SK-N-SH (cell line): Measurements from ENCODE around the gene UCK1. TPM values are rescaled to one million over a fixed set of nuclear protein-coding genes. Genes with fewer than 3 reads are reported as not detected.

Source experiments
- CTCF ChIA-PET: fragments of 300-600, 350-600 bp; formaldehyde crosslinking; extraction: SDS; loops from one replicate; lab custom pipeline; 2021; lab: Yijun Ruan, JAX
- POLR2A ChIA-PET: fragments of 350-600 bp; sonication (Branson Sonifier 250); formaldehyde crosslinking; extraction: SDS; loops from one replicate; lab custom pipeline; 2020; ENCODE audit warnings: antibody characterized with exemption, inconsistent platforms; lab: Yijun Ruan, JAX
- DNase-seq: peaks from one replicate; pipeline ENCODE4 v3.0.0; 2012
- H2AFZ ChIP-seq: fragments of 200-600 bp; sonication (generic); 2 replicates; pipeline ENCODE4 v1.8.1; 2016; ENCODE audit warnings: antibody characterized with exemption, mild to moderate bottlenecking, low read depth
- H3F3A ChIP-seq: fragments of 200-600 bp; sonication (generic); replicated peaks from 2 replicates; pipeline ENCODE3; 2016; ENCODE audit warnings: antibody characterized with exemption, mild to moderate bottlenecking; ENCODE audit not compliant: insufficient read depth
- H3K27ac ChIP-seq, 2 experiments: fragments of 200-500 bp in 1 of 2; fragments of 200-600 bp in 1 of 2; sonication (Bioruptor generic) in 1 of 2; sonication (generic), shearing (Covaris generic) in 1 of 2; 2 replicates each; pipeline versions ENCODE4 v1.5.1 to v1.6.1; 2014 to 2016; ENCODE audit warnings: low read depth in 2 of 2, inconsistent platforms in 1 of 2, low read length in 1 of 2, mild to moderate bottlenecking in 1 of 2, mixed read lengths in 1 of 2
- H3K27me3 ChIP-seq: fragments of 200-600 bp; sonication (generic), shearing (Covaris generic); 2 replicates; pipeline ENCODE4 v1.6.1; 2016; ENCODE audit warnings: mixed run types; ENCODE audit not compliant: insufficient read depth
- H3K36me3 ChIP-seq, 2 experiments: fragments of 200-500 bp in 1 of 2; fragments of 200-600 bp in 1 of 2; sonication (Bioruptor generic) in 1 of 2; sonication (generic) in 1 of 2; replicated peaks in 1 of 2; 2 replicates each; pipeline versions ENCODE3 to v1.5.1; 2014 to 2016; ENCODE audit warnings: low read length in 1 of 2, mild to moderate bottlenecking in 1 of 2; ENCODE audit not compliant: insufficient read depth in 2 of 2, control insufficient read depth in 1 of 2
- H3K4me1 ChIP-seq, 2 experiments: fragments of 200-500 bp in 1 of 2; fragments of 200-600 bp in 1 of 2; sonication (Bioruptor generic) in 1 of 2; sonication (generic), shearing (Covaris generic) in 1 of 2; 2 replicates each; pipeline versions ENCODE4 v1.5.1 to v1.6.1; 2014 to 2016; ENCODE audit warnings: low read depth in 1 of 2, low read length in 1 of 2, mixed run types in 1 of 2; ENCODE audit not compliant: insufficient read depth in 2 of 2, control insufficient read depth in 1 of 2
- H3K4me2 ChIP-seq: fragments of 200-600 bp; sonication (generic), shearing (Covaris generic); 2 replicates; pipeline ENCODE4 v1.6.1; 2017; ENCODE audit warnings: mixed run types
- H3K4me3 ChIP-seq, 2 experiments: fragments of 200-500 bp in 1 of 2; fragments of 200-600 bp in 1 of 2; sonication (Bioruptor generic) in 1 of 2; sonication (generic), shearing (Covaris generic) in 1 of 2; 2 replicates each; pipeline versions ENCODE4 v1.5.1 to v1.8.1; 2014 to 2016; ENCODE audit warnings: low read depth in 2 of 2, inconsistent platforms in 1 of 2, low read length in 1 of 2, mild to moderate bottlenecking in 1 of 2, mixed read lengths in 1 of 2, moderate library complexity in 1 of 2
- H3K79me2 ChIP-seq: fragments of 200-600 bp; sonication (generic); 2 replicates; pipeline ENCODE4 v1.8.1; 2017; ENCODE audit warnings: mild to moderate bottlenecking; ENCODE audit not compliant: insufficient read depth
- H3K9ac ChIP-seq: fragments of 200-600 bp; sonication (generic); 2 replicates; pipeline ENCODE4 v1.6.1; 2017; ENCODE audit warnings: mixed run types
- H3K9me2 ChIP-seq: fragments of 200-600 bp; sonication (generic); 2 replicates; pipeline ENCODE4 v1.6.1; 2017; ENCODE audit warnings: mixed run types
- H3K9me3 ChIP-seq: fragments of 200-600 bp; sonication (generic); 2 replicates; pipeline ENCODE4 v1.6.1; 2017; ENCODE audit warnings: mixed run types, mild to moderate bottlenecking, moderate library complexity
- H4K20me1 ChIP-seq: fragments of 200-600 bp; sonication (generic); 2 replicates; pipeline ENCODE4 v1.6.1; 2017; ENCODE audit warnings: mild to moderate bottlenecking, mixed run types; ENCODE audit not compliant: insufficient read depth
- EZH2phosphoT487 ChIP-seq: fragments of 200-600 bp; sonication (generic); IDR thresholded peaks from 2 replicates; pipeline ENCODE4 v1.6.1; 2017; ENCODE audit warnings: low read depth, mixed run types, mild to moderate bottlenecking, antibody characterized with exemption, moderate library complexity, borderline replicate concordance
- FOXM1 ChIP-seq: IDR thresholded peaks from 2 replicates; pipeline ENCODE4 v1.4.0; 2012; ENCODE audit warnings: low read depth, mild to moderate bottlenecking
- GATA2 ChIP-seq: sonication (generic); formaldehyde crosslinking; IDR thresholded peaks from 2 replicates; pipeline ENCODE4 v1.5.0; 2020; ENCODE audit warnings: mild to moderate bottlenecking, missing genetic modification reagents
- JUND ChIP-seq: IDR thresholded peaks from 2 replicates; pipeline ENCODE4 v1.4.0; 2012
- RCOR1 ChIP-seq: fragments of 150-350 bp; IDR thresholded peaks from 2 replicates; pipeline ENCODE4 v1.6.1; 2017; ENCODE audit warnings: antibody characterized with exemption, low read length
- REST ChIP-seq: IDR thresholded peaks from 2 replicates; pipeline ENCODE4 v1.6.1; 2012; ENCODE audit warnings: mild to moderate bottlenecking, low read depth, low read length, moderate library complexity
- SIN3A ChIP-seq: IDR thresholded peaks from 2 replicates; pipeline ENCODE4 v1.6.1; 2012; ENCODE audit warnings: low read depth, mild to moderate bottlenecking, low read length, moderate library complexity, borderline replicate concordance
- WGBS: methylation state at CpG from one replicate; pipeline ENCODE4 v1.1.6; 2017; ENCODE audit warnings: low lambda C conversion rate; 5-methylcytosine and 5-hydroxymethylcytosine counted together
- polyA plus RNA-seq, 3 experiments: library from polyadenylated mRNA; depleted of rRNA; stranded (reverse); fragments of >200 nt; gene quantifications; 2 replicates each; pipeline ENCODE4 v1.2.3, GENCODE V29; 2012
- TF ChIP-seq, protein P1 (sequence below): IDR thresholded peaks from 2 replicates; pipeline ENCODE4; 2012
- TF ChIP-seq, protein P2 (sequence below): IDR thresholded peaks from 2 replicates; pipeline ENCODE4 v1.4.0; 2012; ENCODE audit warnings: low read depth, borderline replicate concordance
- TF ChIP-seq, protein P3 (sequence below): fragments of 150-350 bp; IDR thresholded peaks from 2 replicates; pipeline ENCODE4 v1.6.1; 2017; ENCODE audit warnings: antibody characterized with exemption, low read length, low read depth, borderline replicate concordance

The UCK1 gene
- polyA plus RNA-seq, 1 of the 3 experiments (the other 2 are of a cell fraction): 32.9 TPM

DNA sequence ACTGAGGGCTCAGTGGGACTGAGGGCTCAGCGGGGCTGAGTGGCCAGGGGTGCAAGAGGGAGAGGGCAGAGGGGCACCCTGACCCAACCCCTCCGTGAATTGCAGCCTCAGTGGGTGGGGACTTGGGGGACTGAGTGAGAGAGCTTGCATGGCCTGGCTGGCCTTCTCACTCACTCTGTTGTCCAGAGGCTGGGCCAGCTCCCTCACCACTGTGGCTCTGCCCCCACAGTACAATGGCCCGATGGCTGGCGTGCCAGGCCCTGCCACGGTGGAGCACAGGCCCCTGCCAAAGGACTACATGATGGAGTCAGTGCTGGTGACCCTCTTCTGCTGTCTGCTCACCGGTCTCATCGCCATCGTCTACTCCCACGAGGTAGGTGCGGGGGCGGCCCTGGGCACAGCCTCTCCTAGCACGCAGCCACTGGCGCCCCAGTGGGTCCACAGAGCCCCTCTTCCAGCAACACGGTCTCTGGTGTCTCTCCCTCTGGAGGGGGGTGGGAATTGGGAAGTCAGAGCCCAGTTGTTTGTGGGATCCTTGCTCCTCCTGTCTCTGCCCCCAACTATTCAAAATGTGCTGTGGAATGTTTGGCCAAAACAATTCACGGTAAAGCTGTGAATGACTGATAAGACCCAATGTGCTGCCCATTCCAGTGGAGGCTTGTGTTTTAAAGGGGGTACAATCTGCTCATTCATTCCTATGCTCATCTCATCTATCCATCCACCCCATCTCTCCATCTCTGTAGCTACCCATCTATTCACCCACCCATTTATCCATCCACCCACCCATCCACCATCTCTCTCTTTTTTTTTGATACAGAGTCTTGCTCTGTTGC is 25.0 kb upstream of the UCK1 start:
- WGBS: 81% methylated on average over 8 of the region's 15 CpGs
- H3K27me3 ChIP-seq: no peaks in the 10 kb centered on the region
- TF ChIP-seq FOXM1 (no peak), SIN3A (no peak), JUND (no peak), EZH2phosphoT487 (no peak), RCOR1 (no peak), REST (no peak), GATA2 (CRISPR knock-in tag) (no peak)
- TF ChIP-seq, protein P1, sequence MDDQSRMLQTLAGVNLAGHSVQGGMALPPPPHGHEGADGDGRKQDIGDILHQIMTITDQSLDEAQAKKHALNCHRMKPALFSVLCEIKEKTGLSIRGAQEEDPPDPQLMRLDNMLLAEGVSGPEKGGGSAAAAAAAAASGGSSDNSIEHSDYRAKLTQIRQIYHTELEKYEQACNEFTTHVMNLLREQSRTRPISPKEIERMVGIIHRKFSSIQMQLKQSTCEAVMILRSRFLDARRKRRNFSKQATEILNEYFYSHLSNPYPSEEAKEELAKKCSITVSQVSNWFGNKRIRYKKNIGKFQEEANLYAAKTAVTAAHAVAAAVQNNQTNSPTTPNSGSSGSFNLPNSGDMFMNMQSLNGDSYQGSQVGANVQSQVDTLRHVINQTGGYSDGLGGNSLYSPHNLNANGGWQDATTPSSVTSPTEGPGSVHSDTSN: no peak
- TF ChIP-seq, protein P2, sequence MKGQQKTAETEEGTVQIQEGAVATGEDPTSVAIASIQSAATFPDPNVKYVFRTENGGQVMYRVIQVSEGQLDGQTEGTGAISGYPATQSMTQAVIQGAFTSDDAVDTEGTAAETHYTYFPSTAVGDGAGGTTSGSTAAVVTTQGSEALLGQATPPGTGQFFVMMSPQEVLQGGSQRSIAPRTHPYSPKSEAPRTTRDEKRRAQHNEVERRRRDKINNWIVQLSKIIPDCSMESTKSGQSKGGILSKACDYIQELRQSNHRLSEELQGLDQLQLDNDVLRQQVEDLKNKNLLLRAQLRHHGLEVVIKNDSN: no peak
- TF ChIP-seq, protein P3, sequence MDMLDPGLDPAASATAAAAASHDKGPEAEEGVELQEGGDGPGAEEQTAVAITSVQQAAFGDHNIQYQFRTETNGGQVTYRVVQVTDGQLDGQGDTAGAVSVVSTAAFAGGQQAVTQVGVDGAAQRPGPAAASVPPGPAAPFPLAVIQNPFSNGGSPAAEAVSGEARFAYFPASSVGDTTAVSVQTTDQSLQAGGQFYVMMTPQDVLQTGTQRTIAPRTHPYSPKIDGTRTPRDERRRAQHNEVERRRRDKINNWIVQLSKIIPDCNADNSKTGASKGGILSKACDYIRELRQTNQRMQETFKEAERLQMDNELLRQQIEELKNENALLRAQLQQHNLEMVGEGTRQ: no peak
- TF ChIP-seq, all 33 proteins: peak for 0
- ChIA-PET POLR2A (no interaction called here), CTCF (interaction anchor here (1.2 to 1.3 kb wide), 2 partner anchors 9 to 703 kb away, joined by 4 read pairs; no protein-coding TSS in a partner anchor)
- Histone ChIP-seq H3K36me3 (no peaks in the 10 kb centered on the region), H3K79me2 (no peaks in the 10 kb centered on the region), H3K9ac (no peak overlapping the region), H3K27ac (no peak overlapping the region), H2AFZ (no peak overlapping the region), H4K20me1 (no peaks in the 10 kb centered on the region), H3F3A (no peaks in the 10 kb centered on the region), H3K4me3 (no peak overlapping the region), H3K9me2 (no peaks in the 10 kb centered on the region), H3K4me1 (no peaks in the 10 kb centered on the region), H3K4me2 (no peak overlapping the region), H3K9me3 (no peaks in the 10 kb centered on the region; the same call in 1 of the 2 replicates)
- DNase-seq: no peak
